GM23338 (cell line): ENCODE measurements around the gene PCBP4. TPM values are rescaled to one million over a fixed set of nuclear protein-coding genes. Genes with fewer than 3 reads are reported as not detected.

ENCODE experiments used
- ATAC-seq: fragments of 200-7000 bp; cut with Tn5 transposase; 3 replicates; pipeline ENCODE4 v1.9.1; 2020
- DNase-seq: peaks from one replicate; pipeline ENCODE4 v3.0.0-alpha.2; 2015; ENCODE audit warnings: low spot score
- H2AFZ ChIP-seq: fragments of 200-600 bp; sonication (generic); 2 replicates; pipeline ENCODE4 v1.8.0; 2016; ENCODE audit warnings: antibody characterized with exemption, mild to moderate bottlenecking, moderate library complexity
- H3F3A ChIP-seq: fragments of 200-600 bp; sonication (generic); replicated peaks from 2 replicates; pipeline ENCODE4 v1.8.0; 2017; ENCODE audit warnings: antibody characterized with exemption, mixed run types, low read depth
- H3K27ac ChIP-seq: fragments of 200-600 bp; sonication (generic); 2 replicates; pipeline ENCODE4 v1.6.1; 2016; ENCODE audit warnings: low read depth
- H3K27me3 ChIP-seq: fragments of 200-600 bp; sonication (generic); 2 replicates; pipeline ENCODE4 v1.8.0; 2016; ENCODE audit warnings: mild to moderate bottlenecking, mixed run types, moderate library complexity; ENCODE audit not compliant: insufficient read depth
- H3K36me3 ChIP-seq: fragments of 200-600 bp; sonication (generic); 2 replicates; pipeline ENCODE4 v1.8.0; 2016; ENCODE audit warnings: mild to moderate bottlenecking; ENCODE audit not compliant: insufficient read depth
- H3K4me1 ChIP-seq: fragments of 200-600 bp; sonication (generic); 2 replicates; pipeline ENCODE4 v1.8.0; 2016; ENCODE audit warnings: mild to moderate bottlenecking, moderate library complexity; ENCODE audit not compliant: insufficient read depth
- H3K4me2 ChIP-seq: fragments of 200-600 bp; sonication (generic); 2 replicates; pipeline ENCODE4 v1.7.1; 2017; ENCODE audit warnings: mixed run types
- H3K4me3 ChIP-seq: fragments of 200-600 bp; sonication (generic); 2 replicates; pipeline ENCODE4 v1.6.1; 2016; ENCODE audit warnings: mixed run types
- H3K79me2 ChIP-seq: fragments of 200-600 bp; sonication (generic); replicated peaks from 2 replicates; pipeline ENCODE4 v1.8.0; 2017; ENCODE audit warnings: mild to moderate bottlenecking; ENCODE audit not compliant: insufficient read depth
- H3K9me2 ChIP-seq: fragments of 200-600 bp; sonication (generic); 2 replicates; pipeline ENCODE4 v1.8.0; 2017; ENCODE audit not compliant: insufficient read depth
- H4K20me1 ChIP-seq: fragments of 200-600 bp; sonication (generic); replicated peaks from 2 replicates; pipeline ENCODE4 v1.8.0; 2017; ENCODE audit warnings: mild to moderate bottlenecking; ENCODE audit not compliant: insufficient read depth
- H3K27ac Mint-ChIP-seq: 2 replicates; pipeline ENCODE4 v1.8.0; 2020; ENCODE audit warnings: inconsistent platforms, mild to moderate bottlenecking, moderate library complexity, mixed read lengths
- H3K27me3 Mint-ChIP-seq: 3 replicates; pipeline ENCODE4 v1.8.0; 2022; ENCODE audit warnings: low read depth, mild to moderate bottlenecking, moderate library complexity, mixed read lengths, inconsistent platforms; ENCODE audit not compliant: insufficient read depth, poor library complexity
- H3K36me3 Mint-ChIP-seq: 3 replicates; pipeline ENCODE4 v1.8.0; 2021; ENCODE audit warnings: low read depth, mild to moderate bottlenecking, inconsistent platforms, moderate library complexity, mixed read lengths
- H3K4me1 Mint-ChIP-seq: 3 replicates; pipeline ENCODE4 v1.8.0; 2020; ENCODE audit warnings: mild to moderate bottlenecking, inconsistent platforms, mixed read lengths
- H3K4me3 Mint-ChIP-seq: 3 replicates; pipeline ENCODE4 v1.8.0; 2021; ENCODE audit warnings: moderate library complexity, mild to moderate bottlenecking, inconsistent platforms, mixed read lengths
- H3K9me3 Mint-ChIP-seq: 3 replicates; pipeline ENCODE4 v1.8.0; 2020; ENCODE audit warnings: moderate library complexity, mild to moderate bottlenecking, inconsistent platforms, mixed read lengths
- CREB1 ChIP-seq: fragments of 250-450 bp; sonication (Bioruptor Pico); IDR thresholded peaks from 2 replicates; pipeline ENCODE4 v1.5.0; 2020; ENCODE audit warnings: low read depth, mild to moderate bottlenecking, moderate library complexity
- ETS1 ChIP-seq: IDR thresholded peaks from 2 replicates; pipeline ENCODE4 v1.6.1; 2016; ENCODE audit warnings: antibody characterized with exemption
- POLR2AphosphoS5 ChIP-seq: IDR thresholded peaks from 2 replicates; pipeline ENCODE4 v1.6.1; 2016; ENCODE audit warnings: antibody characterized with exemption, low read depth
- polyA plus RNA-seq: library from polyadenylated mRNA; unstranded; fragments of >200 nt; fragmentation: Nextera tagmentation; extraction: Ambion mirVana; gene quantifications from 2 replicates; pipeline ENCODE4 v1.2.1, GENCODE V29; 2016
- total RNA-seq: library from RNA; depleted of rRNA; stranded (reverse); fragments of >200 nt; shearing (Covaris generic); gene quantifications from 2 replicates; pipeline ENCODE4 v1.2.3, GENCODE V29; 2014
- TF ChIP-seq, protein P1 (sequence below): fragments of 250-450 bp; sonication (Bioruptor Pico); IDR thresholded peaks from 2 replicates; pipeline ENCODE4 v1.5.0; 2020; ENCODE audit warnings: mild to moderate bottlenecking, moderate library complexity
- TF ChIP-seq, protein P2 (sequence below), 2 experiments: fragments of 200-600 bp in 1 of 2; sonication (generic) in 1 of 2; conservative IDR thresholded peaks; 2 replicates each; pipeline versions ENCODE4 v1.5.1 to v1.6.1; 2016 to 2017; ENCODE audit warnings: antibody characterized with exemption in 2 of 2, low read depth in 2 of 2, mild to moderate bottlenecking in 2 of 2, moderate library complexity in 1 of 2

The PCBP4 gene
- total and polyA plus RNA-seq, 2 experiments from 2014 or later: 11.8 to 37.6 TPM

DNA sequence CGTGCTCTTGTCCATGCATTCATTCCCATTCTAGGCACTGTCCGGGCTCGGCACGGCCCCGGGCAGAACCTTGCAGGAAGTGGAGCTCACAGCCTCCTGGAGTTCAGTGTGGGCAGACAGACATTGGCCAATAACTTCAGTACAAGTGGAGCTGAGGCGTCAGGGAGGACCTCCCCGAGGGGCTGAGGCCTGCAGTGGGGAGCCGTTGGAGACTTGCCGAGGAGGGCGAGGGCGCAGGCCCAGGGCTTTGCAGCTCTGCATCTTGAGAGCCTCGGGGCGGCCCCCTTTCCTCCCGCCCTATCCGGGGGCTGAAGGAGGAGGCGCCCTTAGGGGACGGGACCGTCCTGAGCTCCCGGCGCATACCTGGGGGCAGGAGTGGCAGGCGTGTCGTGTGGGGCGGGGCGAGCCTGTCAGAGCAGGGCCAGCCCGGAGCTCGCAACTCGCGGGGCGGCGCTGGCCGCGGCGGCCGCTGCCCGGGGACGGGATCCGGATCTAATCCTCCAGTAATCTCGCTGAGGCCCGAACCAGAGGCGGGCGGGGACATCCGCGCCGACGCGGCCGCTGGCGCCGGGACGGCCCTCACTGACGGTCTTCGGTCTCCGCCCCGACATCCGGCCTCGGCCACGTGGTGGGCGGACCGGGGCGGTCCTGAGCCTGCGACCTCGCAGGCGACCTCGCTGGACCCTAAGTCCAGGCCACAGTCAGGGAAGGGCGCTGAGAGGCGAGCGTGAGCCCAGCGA, 15.8 kb upstream of the PCBP4 start, which contains the start of gene ACY1:
TSS of gene ACY1 (plus strand) at position 698 of the 740 bp plus-strand sequence. CDS start 530 bp downstream, outside the sequence.
- no peaks in the 10 kb centered on the region for H3K79me2 ChIP-seq
- H3K4me2 ChIP-seq: peak within 1 kb of the TSS; percentile 99
- no peaks in the 10 kb centered on the region for H3K9me3 Mint-ChIP-seq
- no peaks in the 10 kb centered on the region for H3K9me2 ChIP-seq
- H3K4me3 ChIP-seq: peak within 1 kb of the TSS; percentile 90
- peak within 1 kb of the TSS; percentile 82 for H3K4me3 Mint-ChIP-seq
- H3F3A ChIP-seq: peaks cover 11% of the 10 kb centered on the region
- DNase-seq (peak; percentile 89), ATAC-seq (peak; percentile 85)
- no peaks in the 10 kb centered on the region for H3K36me3 ChIP-seq
- peak within 1 kb of the TSS; percentile 95 for H2AFZ ChIP-seq
- no peaks in the 10 kb centered on the region; the same call in 1 of the 2 replicates for H4K20me1 ChIP-seq
- H3K27ac ChIP-seq: peak within 1 kb of the TSS; percentile 89
- no peaks in the 10 kb centered on the region for H3K27me3 ChIP-seq
- no peaks in the 10 kb centered on the region for H3K36me3 Mint-ChIP-seq
- peak within 1 kb of the TSS; percentile 97 for H3K27ac Mint-ChIP-seq
- TF ChIP-seq ETS1 (peak; percentile 83), CREB1 (CRISPR knock-in tag) (peak; percentile 75), POLR2AphosphoS5 (peak; percentile 88)
- TF ChIP-seq, protein P1, sequence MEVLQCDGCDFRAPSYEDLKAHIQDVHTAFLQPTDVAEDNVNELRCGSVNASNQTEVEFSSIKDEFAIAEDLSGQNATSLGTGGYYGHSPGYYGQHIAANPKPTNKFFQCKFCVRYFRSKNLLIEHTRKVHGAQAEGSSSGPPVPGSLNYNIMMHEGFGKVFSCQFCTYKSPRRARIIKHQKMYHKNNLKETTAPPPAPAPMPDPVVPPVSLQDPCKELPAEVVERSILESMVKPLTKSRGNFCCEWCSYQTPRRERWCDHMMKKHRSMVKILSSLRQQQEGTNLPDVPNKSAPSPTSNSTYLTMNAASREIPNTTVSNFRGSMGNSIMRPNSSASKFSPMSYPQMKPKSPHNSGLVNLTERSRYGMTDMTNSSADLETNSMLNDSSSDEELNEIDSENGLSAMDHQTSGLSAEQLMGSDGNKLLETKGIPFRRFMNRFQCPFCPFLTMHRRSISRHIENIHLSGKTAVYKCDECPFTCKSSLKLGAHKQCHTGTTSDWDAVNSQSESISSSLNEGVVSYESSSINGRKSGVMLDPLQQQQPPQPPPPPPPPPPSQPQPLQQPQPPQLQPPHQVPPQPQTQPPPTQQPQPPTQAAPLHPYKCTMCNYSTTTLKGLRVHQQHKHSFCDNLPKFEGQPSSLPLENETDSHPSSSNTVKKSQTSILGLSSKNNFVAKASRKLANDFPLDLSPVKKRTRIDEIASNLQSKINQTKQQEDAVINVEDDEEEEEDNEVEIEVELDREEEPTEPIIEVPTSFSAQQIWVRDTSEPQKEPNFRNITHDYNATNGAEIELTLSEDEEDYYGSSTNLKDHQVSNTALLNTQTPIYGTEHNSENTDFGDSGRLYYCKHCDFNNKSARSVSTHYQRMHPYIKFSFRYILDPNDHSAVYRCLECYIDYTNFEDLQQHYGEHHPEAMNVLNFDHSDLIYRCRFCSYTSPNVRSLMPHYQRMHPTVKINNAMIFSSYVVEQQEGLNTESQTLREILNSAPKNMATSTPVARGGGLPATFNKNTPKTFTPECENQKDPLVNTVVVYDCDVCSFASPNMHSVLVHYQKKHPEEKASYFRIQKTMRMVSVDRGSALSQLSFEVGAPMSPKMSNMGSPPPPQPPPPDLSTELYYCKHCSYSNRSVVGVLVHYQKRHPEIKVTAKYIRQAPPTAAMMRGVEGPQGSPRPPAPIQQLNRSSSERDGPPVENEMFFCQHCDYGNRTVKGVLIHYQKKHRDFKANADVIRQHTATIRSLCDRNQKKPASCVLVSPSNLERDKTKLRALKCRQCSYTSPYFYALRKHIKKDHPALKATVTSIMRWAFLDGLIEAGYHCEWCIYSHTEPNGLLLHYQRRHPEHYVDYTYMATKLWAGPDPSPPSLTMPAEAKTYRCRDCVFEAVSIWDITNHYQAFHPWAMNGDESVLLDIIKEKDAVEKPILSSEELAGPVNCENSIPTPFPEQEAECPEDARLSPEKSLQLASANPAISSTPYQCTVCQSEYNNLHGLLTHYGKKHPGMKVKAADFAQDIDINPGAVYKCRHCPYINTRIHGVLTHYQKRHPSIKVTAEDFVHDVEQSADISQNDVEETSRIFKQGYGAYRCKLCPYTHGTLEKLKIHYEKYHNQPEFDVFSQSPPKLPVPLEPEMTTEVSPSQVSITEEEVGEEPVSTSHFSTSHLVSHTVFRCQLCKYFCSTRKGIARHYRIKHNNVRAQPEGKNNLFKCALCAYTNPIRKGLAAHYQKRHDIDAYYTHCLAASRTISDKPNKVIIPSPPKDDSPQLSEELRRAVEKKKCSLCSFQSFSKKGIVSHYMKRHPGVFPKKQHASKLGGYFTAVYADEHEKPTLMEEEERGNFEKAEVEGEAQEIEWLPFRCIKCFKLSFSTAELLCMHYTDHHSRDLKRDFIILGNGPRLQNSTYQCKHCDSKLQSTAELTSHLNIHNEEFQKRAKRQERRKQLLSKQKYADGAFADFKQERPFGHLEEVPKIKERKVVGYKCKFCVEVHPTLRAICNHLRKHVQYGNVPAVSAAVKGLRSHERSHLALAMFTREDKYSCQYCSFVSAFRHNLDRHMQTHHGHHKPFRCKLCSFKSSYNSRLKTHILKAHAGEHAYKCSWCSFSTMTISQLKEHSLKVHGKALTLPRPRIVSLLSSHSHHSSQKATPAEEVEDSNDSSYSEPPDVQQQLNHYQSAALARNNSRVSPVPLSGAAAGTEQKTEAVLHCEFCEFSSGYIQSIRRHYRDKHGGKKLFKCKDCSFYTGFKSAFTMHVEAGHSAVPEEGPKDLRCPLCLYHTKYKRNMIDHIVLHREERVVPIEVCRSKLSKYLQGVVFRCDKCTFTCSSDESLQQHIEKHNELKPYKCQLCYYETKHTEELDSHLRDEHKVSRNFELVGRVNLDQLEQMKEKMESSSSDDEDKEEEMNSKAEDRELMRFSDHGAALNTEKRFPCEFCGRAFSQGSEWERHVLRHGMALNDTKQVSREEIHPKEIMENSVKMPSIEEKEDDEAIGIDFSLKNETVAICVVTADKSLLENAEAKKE (CRISPR knock-in tag): no peak
- TF ChIP-seq, protein P2, sequence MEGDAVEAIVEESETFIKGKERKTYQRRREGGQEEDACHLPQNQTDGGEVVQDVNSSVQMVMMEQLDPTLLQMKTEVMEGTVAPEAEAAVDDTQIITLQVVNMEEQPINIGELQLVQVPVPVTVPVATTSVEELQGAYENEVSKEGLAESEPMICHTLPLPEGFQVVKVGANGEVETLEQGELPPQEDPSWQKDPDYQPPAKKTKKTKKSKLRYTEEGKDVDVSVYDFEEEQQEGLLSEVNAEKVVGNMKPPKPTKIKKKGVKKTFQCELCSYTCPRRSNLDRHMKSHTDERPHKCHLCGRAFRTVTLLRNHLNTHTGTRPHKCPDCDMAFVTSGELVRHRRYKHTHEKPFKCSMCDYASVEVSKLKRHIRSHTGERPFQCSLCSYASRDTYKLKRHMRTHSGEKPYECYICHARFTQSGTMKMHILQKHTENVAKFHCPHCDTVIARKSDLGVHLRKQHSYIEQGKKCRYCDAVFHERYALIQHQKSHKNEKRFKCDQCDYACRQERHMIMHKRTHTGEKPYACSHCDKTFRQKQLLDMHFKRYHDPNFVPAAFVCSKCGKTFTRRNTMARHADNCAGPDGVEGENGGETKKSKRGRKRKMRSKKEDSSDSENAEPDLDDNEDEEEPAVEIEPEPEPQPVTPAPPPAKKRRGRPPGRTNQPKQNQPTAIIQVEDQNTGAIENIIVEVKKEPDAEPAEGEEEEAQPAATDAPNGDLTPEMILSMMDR (conservative IDR thresholded peaks at IDR 0.05; ENCODE audit: low read depth in 2 of 2): peak in 1 of 2 experiments; percentile 9; a peak in 1 of 4 replicates
- H3K4me1 ChIP-seq: peaks cover 15% of the 10 kb centered on the region
- H3K27me3 Mint-ChIP-seq: peaks cover 15% of the 10 kb centered on the region
- H3K4me1 Mint-ChIP-seq: peaks cover 15% of the 10 kb centered on the region
